Hematopoietic multipotent progenitor cell treated with erythropoietin and hydrocortisone succinate and interleukin-3 and kit ligand, for 4 days (in vitro differentiated cells): ENCODE data around the gene KDM4C.
A peak's percentile ranks its signal among the peaks of the same experiment; 100 is the strongest.

Experiments used
- DNase-seq: peaks from one replicate; pipeline ENCODE4 v3.0.0-alpha.2; 2015

KDM4C gene

GRCh38 chr9:6870650-6871477 is 113.1 kb downstream of the KDM4C start:
- no peak for DNase-seq

GRCh38 chr9:6873857-6874256 is 116.1 kb downstream of the KDM4C start:
- no peak for DNase-seq

GRCh38 chr9:6876195-6876894 is 118.6 kb downstream of the KDM4C start:
- DNase-seq, result no peak

- DNase-seq, result no peak
Observed at GRCh38 chr9:6877671-6878161, 119.9 kb downstream of the KDM4C start.

- DNase-seq, result peak; percentile 61
Observed at GRCh38 chr9:6880626-6881025, 122.9 kb downstream of the KDM4C start.

GRCh38 chr9:6884101-6884500 is 126.3 kb downstream of the KDM4C start:
- no peak for DNase-seq

- DNase-seq, result peak; percentile 68
Observed at GRCh38 chr9:6884990-6885389, 127.2 kb downstream of the KDM4C start.

- peak; percentile 47 for DNase-seq
Observed at GRCh38 chr9:6887051-6887450, 129.3 kb downstream of the KDM4C start.

- peak; percentile 75 for DNase-seq
Observed at GRCh38 chr9:6889868-6890267, 132.1 kb downstream of the KDM4C start.

GRCh38 chr9:6893350-6894131 is 135.8 kb downstream of the KDM4C start:
- DNase-seq, result peak; percentile 94

GRCh38 chr9:6894135-6894534 is 136.4 kb downstream of the KDM4C start:
- peak; percentile 40 for DNase-seq

GRCh38 chr9:6895754-6896153 is 138.0 kb downstream of the KDM4C start:
- DNase-seq, result no peak

- peak; percentile 97 for DNase-seq
Observed at GRCh38 chr9:6896562-6896961, 138.8 kb downstream of the KDM4C start.

- DNase-seq, result no peak
Observed at GRCh38 chr9:6897207-6897822, 139.5 kb downstream of the KDM4C start.

GRCh38 chr9:6897898-6898302 is 140.1 kb downstream of the KDM4C start:
- DNase-seq, result no peak

GRCh38 chr9:6899274-6899673 is 141.5 kb downstream of the KDM4C start:
- DNase-seq, result no peak

GRCh38 chr9:6900440-6900883 is 142.7 kb downstream of the KDM4C start:
- DNase-seq, result no peak

GRCh38 chr9:6901180-6901579 is 143.4 kb downstream of the KDM4C start:
- peak; percentile 52 for DNase-seq

- no peak for DNase-seq
Observed at GRCh38 chr9:6902423-6902822, 144.7 kb downstream of the KDM4C start.

GRCh38 chr9:6904371-6904770 is 146.6 kb downstream of the KDM4C start:
- DNase-seq, result no peak

GRCh38 chr9:6905850-6906375 is 148.1 kb downstream of the KDM4C start:
- DNase-seq, result no peak

GRCh38 chr9:6907772-6908381 is 150.1 kb downstream of the KDM4C start:
- peak; percentile 69 for DNase-seq
